Cardiac fibroblast (primary cell): ENCODE measurements around the gene PID1.
A peak's percentile ranks its signal among the peaks of the same experiment; 100 is the strongest.

Experiments used
- DNase-seq, 2 donors: peaks; one replicate each; pipeline versions ENCODE4 v3.0.0 to v3.0.0-alpha.2; 2010; ENCODE audit warnings: low read depth in 2 of 2
- H3K4me3 ChIP-seq, 2 donors: replicated peaks in 1 of 2; 1 replicate in 1 of 2; 2 replicates in 1 of 2; pipeline ENCODE4 v1.5.1; 2011; ENCODE audit warnings: low read depth in 2 of 2, low read length in 2 of 2, mild to moderate bottlenecking in 2 of 2, moderate library complexity in 1 of 2
- TF ChIP-seq, protein P1 (sequence below): IDR thresholded peaks from one replicate; pipeline ENCODE4 v1.5.1; 2011; ENCODE audit warnings: low read depth, mild to moderate bottlenecking, low read length, inconsistent platforms

Gene PID1

DNA sequence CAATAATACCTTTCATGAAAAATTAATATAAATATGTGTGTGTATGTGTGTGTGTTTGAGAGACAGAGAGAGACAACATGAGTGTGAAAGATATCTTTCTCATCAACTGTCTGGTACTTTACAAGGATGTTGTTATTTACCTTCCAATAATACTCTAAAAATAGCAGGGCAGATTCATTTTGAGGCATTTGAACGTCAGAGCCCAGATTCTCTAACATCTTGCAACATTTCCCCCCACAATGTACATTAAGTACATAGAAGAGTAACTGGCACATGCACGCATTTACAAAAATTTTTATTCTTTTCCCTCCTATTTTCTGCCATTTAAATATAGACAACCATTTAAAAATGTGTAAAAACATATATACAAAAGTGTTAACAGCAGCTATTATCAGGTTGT is 100.9 kb downstream of the PID1 start:
- no peak overlapping the region for H3K4me3 ChIP-seq
- TF ChIP-seq, protein P1, sequence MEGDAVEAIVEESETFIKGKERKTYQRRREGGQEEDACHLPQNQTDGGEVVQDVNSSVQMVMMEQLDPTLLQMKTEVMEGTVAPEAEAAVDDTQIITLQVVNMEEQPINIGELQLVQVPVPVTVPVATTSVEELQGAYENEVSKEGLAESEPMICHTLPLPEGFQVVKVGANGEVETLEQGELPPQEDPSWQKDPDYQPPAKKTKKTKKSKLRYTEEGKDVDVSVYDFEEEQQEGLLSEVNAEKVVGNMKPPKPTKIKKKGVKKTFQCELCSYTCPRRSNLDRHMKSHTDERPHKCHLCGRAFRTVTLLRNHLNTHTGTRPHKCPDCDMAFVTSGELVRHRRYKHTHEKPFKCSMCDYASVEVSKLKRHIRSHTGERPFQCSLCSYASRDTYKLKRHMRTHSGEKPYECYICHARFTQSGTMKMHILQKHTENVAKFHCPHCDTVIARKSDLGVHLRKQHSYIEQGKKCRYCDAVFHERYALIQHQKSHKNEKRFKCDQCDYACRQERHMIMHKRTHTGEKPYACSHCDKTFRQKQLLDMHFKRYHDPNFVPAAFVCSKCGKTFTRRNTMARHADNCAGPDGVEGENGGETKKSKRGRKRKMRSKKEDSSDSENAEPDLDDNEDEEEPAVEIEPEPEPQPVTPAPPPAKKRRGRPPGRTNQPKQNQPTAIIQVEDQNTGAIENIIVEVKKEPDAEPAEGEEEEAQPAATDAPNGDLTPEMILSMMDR: no peak
- DNase-seq: peak; percentile 5 to 67

DNA sequence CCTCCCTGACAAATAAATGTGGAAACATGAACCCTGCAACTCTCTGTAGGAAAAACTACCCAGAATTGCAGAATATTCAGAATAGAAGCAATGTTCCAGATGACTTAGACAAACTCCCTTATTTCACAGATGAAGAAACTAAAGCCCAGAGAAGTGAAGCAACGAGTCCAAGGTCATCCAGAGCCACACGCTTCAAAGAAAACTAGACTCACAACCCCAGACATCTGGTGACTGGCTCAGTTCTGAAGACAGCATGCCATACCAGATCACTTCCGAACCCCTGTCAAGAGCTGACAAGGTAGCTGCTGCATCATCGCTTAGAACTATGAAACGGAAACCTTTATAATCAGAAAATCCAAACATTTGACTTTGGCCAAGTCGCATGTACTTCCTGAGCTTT is 101.3 kb downstream of the PID1 start:
- no peak overlapping the region for H3K4me3 ChIP-seq
- peak; percentile 19 to 73 for DNase-seq
- TF ChIP-seq, protein P1: no peak

DNA sequence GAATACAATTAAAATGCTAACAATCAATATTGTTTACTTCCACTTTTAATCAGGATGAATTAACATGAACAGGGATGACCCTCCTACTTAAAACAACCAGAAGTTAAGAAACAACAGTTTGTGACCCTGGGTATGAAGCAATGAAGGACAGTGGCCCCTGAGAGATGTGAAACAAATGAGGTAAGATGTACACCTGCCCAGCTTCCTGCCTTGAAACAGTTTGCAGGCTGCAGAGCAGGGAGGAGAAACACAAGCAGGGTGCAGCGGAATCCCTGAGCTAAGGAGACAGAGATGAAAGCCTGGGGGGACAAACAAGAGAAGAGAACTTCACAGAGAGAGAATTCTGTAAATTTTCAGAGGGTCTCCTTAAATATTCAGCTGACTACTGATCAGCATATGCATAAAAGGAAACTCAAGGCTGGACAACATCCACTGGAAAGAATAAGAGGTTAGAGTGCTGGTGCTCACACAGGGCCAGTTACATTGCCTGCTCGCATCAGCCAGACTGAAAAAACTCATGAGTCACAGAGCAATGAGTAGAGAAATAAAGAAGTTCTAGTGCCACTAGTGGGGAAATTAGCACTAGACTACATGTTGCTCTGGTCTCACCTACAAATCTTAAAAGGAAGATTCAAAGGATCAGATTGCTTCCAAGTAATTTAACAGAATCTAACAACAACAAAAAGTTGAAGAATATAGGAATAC is 106.4 kb downstream of the PID1 start:
- H3K4me3 ChIP-seq: no peak overlapping the region
- TF ChIP-seq, protein P1: peak; percentile 17
- peak; percentile 20 to 50 for DNase-seq

DNA sequence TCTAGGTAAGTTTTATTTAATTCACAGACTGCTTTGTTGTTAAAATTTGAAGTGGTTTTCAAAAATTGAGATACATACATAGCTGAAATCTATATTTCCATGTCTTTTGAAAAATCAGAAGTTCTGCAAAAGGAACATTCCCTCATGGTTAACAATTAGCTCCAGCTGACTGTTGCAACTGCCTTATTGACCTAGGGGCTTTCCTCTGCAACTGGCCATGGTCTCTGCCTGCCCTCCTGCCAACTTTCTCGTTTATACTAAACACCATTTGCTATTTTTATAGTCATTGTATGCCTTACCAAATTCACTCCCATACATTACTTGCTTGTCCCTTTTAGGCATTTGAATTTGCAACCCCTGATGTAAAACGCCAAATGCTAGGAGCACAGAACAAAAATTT is 107.2 kb downstream of the PID1 start:
- DNase-seq: no peak
- H3K4me3 ChIP-seq: no peak overlapping the region
- TF ChIP-seq, protein P1: no peak

DNA sequence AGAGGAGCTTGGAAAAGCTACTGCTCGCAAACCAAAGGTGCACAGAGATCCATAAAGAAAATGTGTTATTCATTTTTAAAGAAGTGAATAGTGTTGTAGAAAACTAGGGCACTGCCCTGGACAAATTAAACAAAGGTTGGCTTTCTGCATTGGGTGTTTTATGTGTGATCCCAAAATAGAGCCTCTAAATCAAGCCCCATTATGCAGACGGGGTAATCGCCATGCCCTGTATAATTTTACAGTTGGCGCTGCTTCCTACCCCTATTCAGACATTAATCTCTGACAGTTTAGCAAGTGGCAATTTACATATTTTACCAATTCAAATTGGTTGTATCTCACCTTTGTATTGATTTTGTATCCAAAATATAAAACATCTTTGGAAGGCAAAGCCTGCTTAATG is 109.1 kb downstream of the PID1 start:
- H3K4me3 ChIP-seq: no peak overlapping the region
- no peak for DNase-seq
- TF ChIP-seq, protein P1: no peak

DNA sequence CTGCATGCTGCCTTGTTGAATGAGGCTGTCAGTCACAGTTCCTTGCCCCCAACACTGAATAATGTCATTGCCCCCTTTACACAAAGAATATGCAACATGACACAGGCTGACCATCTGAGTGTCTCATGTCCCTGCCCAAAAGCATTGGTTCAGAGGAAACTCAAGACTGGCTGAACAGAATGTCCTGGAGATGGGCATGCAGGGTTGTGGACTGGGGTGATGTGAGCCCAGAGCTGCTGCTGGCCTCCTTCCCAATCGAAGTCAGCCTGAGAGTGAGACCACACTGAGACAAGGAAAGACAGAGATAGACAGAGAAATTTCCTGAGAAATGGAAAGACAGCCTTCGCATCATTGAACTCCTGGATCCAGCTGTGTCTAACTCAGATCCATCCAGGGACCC is 110.1 kb downstream of the PID1 start:
- TF ChIP-seq, protein P1: no peak
- H3K4me3 ChIP-seq: no peak overlapping the region

DNA sequence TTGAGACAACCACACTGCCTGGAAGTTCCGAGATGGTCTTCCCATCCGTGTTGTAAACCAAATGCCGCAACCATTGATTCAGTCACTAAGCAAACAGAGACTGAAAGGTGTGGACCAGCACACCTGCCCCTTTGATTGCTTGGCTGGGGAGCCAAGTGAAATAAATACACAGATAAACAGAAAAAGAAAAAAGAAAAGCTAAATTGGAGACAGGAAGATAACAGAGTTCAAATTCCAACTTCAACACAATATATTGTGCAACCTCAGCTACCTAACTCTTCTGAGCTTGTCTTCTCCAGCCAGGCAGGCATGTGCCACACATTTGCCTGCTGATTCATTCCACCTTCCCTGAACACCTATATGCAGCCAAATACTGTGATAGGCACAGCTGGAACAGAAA is 110.9 kb downstream of the PID1 start:
- H3K4me3 ChIP-seq: no peak overlapping the region
- no peak for DNase-seq
- TF ChIP-seq, protein P1: no peak

More for the DNA sequence above, 110.1 kb downstream of the PID1 start:
- DNase-seq: no peak
